Liver (tissue), 9 donors: ENCODE measurements around the gene RNF157. TPM values are rescaled to one million over a fixed set of nuclear protein-coding genes. Genes with fewer than 3 reads are reported as not detected.

ENCODE experiments used
- DNase-seq: peaks from one replicate; pipeline ENCODE4 v3.0.0-alpha.2; 2017; ENCODE audit warnings: low spot score
- H3K27ac ChIP-seq, 2 donors: one replicate each; pipeline ENCODE4 v1.7.0; 2013; ENCODE audit warnings: inconsistent platforms in 2 of 2, low read length in 2 of 2, control low read depth in 1 of 2, low read depth in 1 of 2, mild to moderate bottlenecking in 1 of 2
- H3K27me3 ChIP-seq, 4 donors: one replicate each; pipeline versions ENCODE4 v1.6.1 to v1.7.0; 2013; ENCODE audit warnings: low read length in 3 of 4, inconsistent platforms in 1 of 4, mild to moderate bottlenecking in 1 of 4, moderate library complexity in 1 of 4; ENCODE audit not compliant: control insufficient read depth in 4 of 4, insufficient read depth in 4 of 4
- H3K36me3 ChIP-seq, 4 donors: one replicate each; pipeline versions ENCODE4 v1.6.1 to v1.7.0; 2013; ENCODE audit warnings: low read length in 3 of 4, mild to moderate bottlenecking in 3 of 4, low read depth in 1 of 4, moderate library complexity in 1 of 4; ENCODE audit not compliant: control insufficient read depth in 4 of 4, insufficient read depth in 3 of 4
- H3K4me1 ChIP-seq, 4 donors: one replicate each; pipeline versions ENCODE4 v1.6.1 to v1.7.0; 2013; ENCODE audit warnings: low read length in 3 of 4, mild to moderate bottlenecking in 3 of 4, moderate library complexity in 1 of 4; ENCODE audit not compliant: control insufficient read depth in 4 of 4, insufficient read depth in 4 of 4
- H3K4me3 ChIP-seq, 3 donors: one replicate each; pipeline versions ENCODE4 v1.6.1 to v1.7.0; 2013; ENCODE audit warnings: low read length in 3 of 3, control low read depth in 1 of 3, low read depth in 1 of 3, mild to moderate bottlenecking in 1 of 3
- H3K9ac ChIP-seq, 2 donors: one replicate each; pipeline ENCODE4 v1.7.0; 2013; ENCODE audit warnings: low read length in 2 of 2, mild to moderate bottlenecking in 2 of 2, moderate library complexity in 2 of 2, control low read depth in 1 of 2, low read depth in 1 of 2
- H3K9me3 ChIP-seq, 4 donors: one replicate each; pipeline versions ENCODE4 v1.6.1 to v1.7.0; 2013; ENCODE audit warnings: low read length in 3 of 4; ENCODE audit not compliant: control insufficient read depth in 4 of 4
- EGR1 ChIP-seq, 2 donors: IDR thresholded peaks; 2 replicates each; pipeline ENCODE4 v1.6.1; 2016 to 2018; ENCODE audit warnings: antibody characterized with exemption in 2 of 2, low read depth in 2 of 2
- FOXA1 ChIP-seq: IDR thresholded peaks from 2 replicates; pipeline ENCODE4 v1.6.1; 2016; ENCODE audit warnings: antibody characterized with exemption
- FOXA2 ChIP-seq: IDR thresholded peaks from 2 replicates; pipeline ENCODE4 v1.6.1; 2016; ENCODE audit warnings: antibody characterized with exemption
- GABPA ChIP-seq, 2 donors: IDR thresholded peaks in 1 of 2; conservative IDR thresholded peaks in 1 of 2; 2 replicates each; pipeline ENCODE4 v1.6.1; 2016; ENCODE audit warnings: antibody characterized with exemption in 2 of 2, mild to moderate bottlenecking in 1 of 2, moderate library complexity in 1 of 2
- HNF4A ChIP-seq, 2 donors: conservative IDR thresholded peaks; 2 replicates each; pipeline ENCODE4 v1.6.1; 2016; ENCODE audit warnings: antibody characterized with exemption in 2 of 2, mild to moderate bottlenecking in 2 of 2
- JUND ChIP-seq, 2 donors: IDR thresholded peaks; 2 replicates each; pipeline ENCODE4 v1.6.1; 2016; ENCODE audit warnings: antibody characterized with exemption in 2 of 2
- NR2F2 ChIP-seq: IDR thresholded peaks from 2 replicates; pipeline ENCODE4 v1.6.1; 2016; ENCODE audit warnings: antibody characterized with exemption
- RAD21 ChIP-seq, 2 donors: IDR thresholded peaks; 2 replicates each; pipeline ENCODE4 v1.6.1; 2016; ENCODE audit warnings: antibody characterized with exemption in 2 of 2, mild to moderate bottlenecking in 2 of 2
- RXRA ChIP-seq, 2 donors: IDR thresholded peaks; 2 replicates each; pipeline ENCODE4 v1.6.1; 2017 to 2018; ENCODE audit warnings: antibody characterized with exemption in 2 of 2, mild to moderate bottlenecking in 1 of 2
- SP1 ChIP-seq: IDR thresholded peaks from 2 replicates; pipeline ENCODE4 v1.6.1; 2018; ENCODE audit warnings: antibody characterized with exemption, mild to moderate bottlenecking
- TAF1 ChIP-seq: conservative IDR thresholded peaks from 2 replicates; pipeline ENCODE4 v1.6.1; 2016; ENCODE audit warnings: antibody characterized with exemption, mild to moderate bottlenecking
- YY1 ChIP-seq: IDR thresholded peaks from 2 replicates; pipeline ENCODE4 v1.6.1; 2016; ENCODE audit warnings: antibody characterized with exemption, mild to moderate bottlenecking
- WGBS: extraction: QIAGEN DNeasy Blood & Tissue Kit; methylation state at CpG from one replicate; pipeline ENCODE4 v1.1.7; 2013; 5-methylcytosine and 5-hydroxymethylcytosine counted together
- polyA plus RNA-seq, 2 donors: library from polyadenylated mRNA; stranded (reverse) in 1 of 2; unstranded in 1 of 2; fragments of 200-250 nt in 1 of 2; fragments of >200 nt in 1 of 2; fragmentation: Nextera tagmentation in 1 of 2; extraction: Ambion mirVana in 1 of 2; gene quantifications; one replicate each; pipeline versions ENCODE4 v1.2.1 to v1.2.3, GENCODE V29; 2013 to 2015
- total RNA-seq, 2 donors: library from RNA; depleted of rRNA; stranded (reverse); fragments of >200 nt; gene quantifications; one replicate each; pipeline ENCODE4 v1.2.3, GENCODE V29; 2014
- TF ChIP-seq, protein P1 (sequence below): fragments of 150-350 bp; IDR thresholded peaks from 2 replicates; pipeline ENCODE4 v1.5.1; 2017; ENCODE audit warnings: improper control_type of control experiment, low read depth, low read length; ENCODE audit not compliant: missing input control
- TF ChIP-seq, protein P2 (sequence below): IDR thresholded peaks from 2 replicates; pipeline ENCODE4 v1.6.1; 2016; ENCODE audit warnings: antibody characterized with exemption
- TF ChIP-seq, protein P3 (sequence below): IDR thresholded peaks from 2 replicates; pipeline ENCODE4 v1.6.1; 2016; ENCODE audit warnings: antibody characterized with exemption
- TF ChIP-seq, protein P4 (sequence below): IDR thresholded peaks from 2 replicates; pipeline ENCODE4 v1.6.1; 2016; ENCODE audit warnings: antibody characterized with exemption, mild to moderate bottlenecking
- TF ChIP-seq, protein P5 (sequence below): IDR thresholded peaks from 2 replicates; pipeline ENCODE4 v1.6.1; 2016; ENCODE audit warnings: antibody characterized with exemption
- donor health status: healthy.
- donor health status: healthy.
- donor health status: healthy.
- donor health status: healthy.
- donor health status: healthy.

Gene RNF157
- total and polyA plus RNA-seq, 4 donors: 0.42 to 2.9 (median 0.66) TPM

DNA sequence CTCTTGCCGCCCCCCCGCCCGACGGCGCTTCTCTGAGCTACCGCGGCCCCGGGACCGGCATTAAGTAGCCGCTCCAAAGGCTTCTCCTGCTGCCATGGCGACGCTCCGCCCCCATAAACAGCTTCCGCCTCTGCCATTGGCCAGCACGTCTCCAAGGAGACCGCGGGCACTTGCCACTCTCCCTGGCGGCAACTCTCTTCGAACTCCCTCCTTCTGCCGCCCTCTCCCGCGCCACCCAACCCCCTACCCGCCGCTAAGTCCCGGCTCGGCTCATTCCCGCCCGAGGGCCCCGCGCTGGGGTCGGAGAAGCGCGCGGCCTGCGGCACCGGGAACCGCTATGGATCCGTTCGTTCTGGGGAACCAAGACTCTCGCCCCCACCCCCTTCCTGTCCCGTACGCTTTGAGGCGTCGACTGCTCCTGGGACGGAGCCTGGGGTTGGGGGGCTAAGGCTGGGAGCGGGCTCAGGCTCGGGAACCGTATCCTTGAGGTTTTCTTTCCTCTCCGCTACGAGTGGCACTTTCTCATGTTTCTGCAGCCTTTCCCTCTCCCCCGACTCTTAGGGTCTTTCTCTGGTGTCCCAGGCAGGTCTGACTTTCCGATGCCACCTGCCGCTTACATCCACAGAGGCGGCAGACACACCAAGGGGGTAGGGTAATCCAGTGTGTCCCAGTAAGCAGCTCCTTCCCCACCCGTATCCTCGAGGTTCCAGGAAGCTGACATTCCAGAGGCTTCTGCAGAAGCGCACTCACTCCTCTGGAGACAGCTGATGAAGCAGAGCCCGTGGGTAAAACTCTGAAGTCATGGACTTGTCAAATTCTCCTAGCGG is 98.9 kb downstream of the RNF157 start, which contains the start of gene FOXJ1:
FOXJ1 (minus strand) TSS at position 34 of the 827 bp plus-strand sequence. CDS start 850 bp downstream, outside the sequence.
- TF ChIP-seq, protein P1, sequence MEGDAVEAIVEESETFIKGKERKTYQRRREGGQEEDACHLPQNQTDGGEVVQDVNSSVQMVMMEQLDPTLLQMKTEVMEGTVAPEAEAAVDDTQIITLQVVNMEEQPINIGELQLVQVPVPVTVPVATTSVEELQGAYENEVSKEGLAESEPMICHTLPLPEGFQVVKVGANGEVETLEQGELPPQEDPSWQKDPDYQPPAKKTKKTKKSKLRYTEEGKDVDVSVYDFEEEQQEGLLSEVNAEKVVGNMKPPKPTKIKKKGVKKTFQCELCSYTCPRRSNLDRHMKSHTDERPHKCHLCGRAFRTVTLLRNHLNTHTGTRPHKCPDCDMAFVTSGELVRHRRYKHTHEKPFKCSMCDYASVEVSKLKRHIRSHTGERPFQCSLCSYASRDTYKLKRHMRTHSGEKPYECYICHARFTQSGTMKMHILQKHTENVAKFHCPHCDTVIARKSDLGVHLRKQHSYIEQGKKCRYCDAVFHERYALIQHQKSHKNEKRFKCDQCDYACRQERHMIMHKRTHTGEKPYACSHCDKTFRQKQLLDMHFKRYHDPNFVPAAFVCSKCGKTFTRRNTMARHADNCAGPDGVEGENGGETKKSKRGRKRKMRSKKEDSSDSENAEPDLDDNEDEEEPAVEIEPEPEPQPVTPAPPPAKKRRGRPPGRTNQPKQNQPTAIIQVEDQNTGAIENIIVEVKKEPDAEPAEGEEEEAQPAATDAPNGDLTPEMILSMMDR: no peak
- peak; percentile 31 for TF ChIP-seq SP1
- Histone ChIP-seq H3K36me3 (no peaks in the 10 kb centered on the region), H3K27ac (no peak within 1 kb of the TSS), H3K9me3 (no peaks in the 10 kb centered on the region), H3K9ac (no peak within 1 kb of the TSS), H3K27me3 (peaks cover 0 to 3% (median 1%) of the 10 kb centered on the region in 4 donors), H3K4me3 (peak within 1 kb of the TSS in 1 of 3 donors; percentile 47), H3K4me1 (peaks cover 2 to 18% (median 9%) of the 10 kb centered on the region in 4 donors)
- WGBS: 9% methylated on average over 59 of the region's 59 CpGs
- peak; percentile 96 for DNase-seq

DNA sequence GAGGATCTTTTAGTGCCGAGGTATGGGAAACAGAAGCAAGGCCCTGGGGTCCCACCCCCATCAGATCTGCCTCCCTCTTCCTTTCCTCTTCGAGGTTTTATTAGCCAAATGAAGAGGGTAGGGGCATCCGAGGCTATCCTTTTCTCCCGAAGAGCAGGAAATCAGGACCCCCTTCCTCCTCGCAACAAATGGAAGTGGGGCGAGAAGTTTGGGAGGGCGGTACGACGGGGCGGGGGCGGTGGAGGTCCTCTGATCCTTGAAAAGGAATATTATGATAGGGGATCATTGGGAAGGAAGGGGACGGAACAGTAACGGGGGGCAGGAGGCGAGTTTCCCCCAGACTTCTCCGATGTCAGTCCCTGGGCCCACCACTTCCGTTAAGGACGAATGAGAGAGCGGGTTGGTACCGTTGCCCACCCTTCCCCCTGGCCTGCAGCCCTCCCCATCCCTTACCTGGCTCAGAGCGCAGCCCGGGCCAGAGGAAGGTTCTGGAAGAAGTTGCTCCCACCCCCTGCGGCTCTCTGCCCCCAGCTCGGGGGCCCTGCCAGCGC is 99.6 kb downstream of the RNF157 start:
- H3K4me1 ChIP-seq: peaks cover 2 to 18% (median 9%) of the 10 kb centered on the region in 4 donors
- TF ChIP-seq YY1 (no peak), SP1 (no peak), EGR1 (IDR thresholded peaks at IDR 0.05; ENCODE audit: low read depth in 2 of 2) (no peak), FOXA1 (no peak), RAD21 (IDR thresholded peaks at IDR 0.05) (no peak), GABPA (IDR thresholded peaks at IDR 0.05 in 1 of 2, conservative IDR thresholded peaks at IDR 0.05 in 1 of 2) (no peak), NR2F2 (no peak), HNF4A (conservative IDR thresholded peaks at IDR 0.05) (no peak), TAF1 (no peak), FOXA2 (no peak), RXRA (IDR thresholded peaks at IDR 0.05) (no peak), JUND (IDR thresholded peaks at IDR 0.05) (no peak)
- TF ChIP-seq, protein P2, sequence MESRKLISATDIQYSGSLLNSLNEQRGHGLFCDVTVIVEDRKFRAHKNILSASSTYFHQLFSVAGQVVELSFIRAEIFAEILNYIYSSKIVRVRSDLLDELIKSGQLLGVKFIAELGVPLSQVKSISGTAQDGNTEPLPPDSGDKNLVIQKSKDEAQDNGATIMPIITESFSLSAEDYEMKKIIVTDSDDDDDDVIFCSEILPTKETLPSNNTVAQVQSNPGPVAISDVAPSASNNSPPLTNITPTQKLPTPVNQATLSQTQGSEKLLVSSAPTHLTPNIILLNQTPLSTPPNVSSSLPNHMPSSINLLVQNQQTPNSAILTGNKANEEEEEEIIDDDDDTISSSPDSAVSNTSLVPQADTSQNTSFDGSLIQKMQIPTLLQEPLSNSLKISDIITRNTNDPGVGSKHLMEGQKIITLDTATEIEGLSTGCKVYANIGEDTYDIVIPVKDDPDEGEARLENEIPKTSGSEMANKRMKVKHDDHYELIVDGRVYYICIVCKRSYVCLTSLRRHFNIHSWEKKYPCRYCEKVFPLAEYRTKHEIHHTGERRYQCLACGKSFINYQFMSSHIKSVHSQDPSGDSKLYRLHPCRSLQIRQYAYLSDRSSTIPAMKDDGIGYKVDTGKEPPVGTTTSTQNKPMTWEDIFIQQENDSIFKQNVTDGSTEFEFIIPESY: no peak
- TF ChIP-seq, protein P3, sequence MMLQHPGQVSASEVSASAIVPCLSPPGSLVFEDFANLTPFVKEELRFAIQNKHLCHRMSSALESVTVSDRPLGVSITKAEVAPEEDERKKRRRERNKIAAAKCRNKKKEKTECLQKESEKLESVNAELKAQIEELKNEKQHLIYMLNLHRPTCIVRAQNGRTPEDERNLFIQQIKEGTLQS: no peak
- TF ChIP-seq, protein P1: no peak
- TF ChIP-seq, protein P4, sequence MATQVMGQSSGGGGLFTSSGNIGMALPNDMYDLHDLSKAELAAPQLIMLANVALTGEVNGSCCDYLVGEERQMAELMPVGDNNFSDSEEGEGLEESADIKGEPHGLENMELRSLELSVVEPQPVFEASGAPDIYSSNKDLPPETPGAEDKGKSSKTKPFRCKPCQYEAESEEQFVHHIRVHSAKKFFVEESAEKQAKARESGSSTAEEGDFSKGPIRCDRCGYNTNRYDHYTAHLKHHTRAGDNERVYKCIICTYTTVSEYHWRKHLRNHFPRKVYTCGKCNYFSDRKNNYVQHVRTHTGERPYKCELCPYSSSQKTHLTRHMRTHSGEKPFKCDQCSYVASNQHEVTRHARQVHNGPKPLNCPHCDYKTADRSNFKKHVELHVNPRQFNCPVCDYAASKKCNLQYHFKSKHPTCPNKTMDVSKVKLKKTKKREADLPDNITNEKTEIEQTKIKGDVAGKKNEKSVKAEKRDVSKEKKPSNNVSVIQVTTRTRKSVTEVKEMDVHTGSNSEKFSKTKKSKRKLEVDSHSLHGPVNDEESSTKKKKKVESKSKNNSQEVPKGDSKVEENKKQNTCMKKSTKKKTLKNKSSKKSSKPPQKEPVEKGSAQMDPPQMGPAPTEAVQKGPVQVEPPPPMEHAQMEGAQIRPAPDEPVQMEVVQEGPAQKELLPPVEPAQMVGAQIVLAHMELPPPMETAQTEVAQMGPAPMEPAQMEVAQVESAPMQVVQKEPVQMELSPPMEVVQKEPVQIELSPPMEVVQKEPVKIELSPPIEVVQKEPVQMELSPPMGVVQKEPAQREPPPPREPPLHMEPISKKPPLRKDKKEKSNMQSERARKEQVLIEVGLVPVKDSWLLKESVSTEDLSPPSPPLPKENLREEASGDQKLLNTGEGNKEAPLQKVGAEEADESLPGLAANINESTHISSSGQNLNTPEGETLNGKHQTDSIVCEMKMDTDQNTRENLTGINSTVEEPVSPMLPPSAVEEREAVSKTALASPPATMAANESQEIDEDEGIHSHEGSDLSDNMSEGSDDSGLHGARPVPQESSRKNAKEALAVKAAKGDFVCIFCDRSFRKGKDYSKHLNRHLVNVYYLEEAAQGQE: no peak
- TF ChIP-seq, protein P5, sequence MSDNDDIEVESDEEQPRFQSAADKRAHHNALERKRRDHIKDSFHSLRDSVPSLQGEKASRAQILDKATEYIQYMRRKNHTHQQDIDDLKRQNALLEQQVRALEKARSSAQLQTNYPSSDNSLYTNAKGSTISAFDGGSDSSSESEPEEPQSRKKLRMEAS: no peak
- no peak overlapping the region for H3K9ac ChIP-seq
- no peaks in the 10 kb centered on the region for H3K9me3 ChIP-seq
- no peak for DNase-seq
- no peaks in the 10 kb centered on the region for H3K36me3 ChIP-seq
- WGBS: 9% methylated on average over 24 of the region's 24 CpGs
- H3K27ac ChIP-seq: no peak overlapping the region
- H3K4me3 ChIP-seq: peak overlapping the region in 1 of 3 donors; percentile 47
- H3K27me3 ChIP-seq: peaks cover 0 to 3% (median 1%) of the 10 kb centered on the region in 4 donors
